HG03521 (cell line): ENCODE results near the gene PPCDC.

ENCODE experiments used
- ATAC-seq: cut with Tn5 transposase; IDR thresholded peaks from one replicate; pipeline ENCODE4 v1.9.1; 2021; ENCODE audit warnings: mild to moderate bottlenecking, moderate library complexity; ENCODE audit not compliant: unreplicated experiment

PPCDC gene

GRCh38 chr15:75043509-75044257 lies 20.3 kb downstream of the PPCDC start:
- peak; percentile 23 for ATAC-seq

- ATAC-seq: no peak
Measured at GRCh38 chr15:75044258-75044878, 21.0 kb downstream of the PPCDC start.

GRCh38 chr15:75045332-75046015 lies 22.1 kb downstream of the PPCDC start:
- ATAC-seq: no peak

GRCh38 chr15:75048394-75048793 lies 25.0 kb downstream of the PPCDC start:
- ATAC-seq: no peak

- ATAC-seq: no peak
Measured at GRCh38 chr15:75049392-75049791, 26.0 kb downstream of the PPCDC start.

- ATAC-seq: no peak
Measured at GRCh38 chr15:75050283-75050682, 26.9 kb downstream of the PPCDC start.

GRCh38 chr15:75051191-75051608 lies 27.8 kb downstream of the PPCDC start:
- no peak for ATAC-seq

GRCh38 chr15:75051711-75052110 lies 28.3 kb downstream of the PPCDC start:
- no peak for ATAC-seq

GRCh38 chr15:75052972-75053747 lies 29.8 kb downstream of the PPCDC start:
- no peak for ATAC-seq

GRCh38 chr15:75053748-75054125 lies 30.3 kb downstream of the PPCDC start:
- ATAC-seq: no peak

GRCh38 chr15:75054172-75054897 lies 30.9 kb downstream of the PPCDC start:
- no peak for ATAC-seq

- ATAC-seq: no peak
Measured at GRCh38 chr15:75056036-75056435, 32.6 kb downstream of the PPCDC start.

- no peak for ATAC-seq
Measured at GRCh38 chr15:75058127-75058905, 34.9 kb downstream of the PPCDC start.

GRCh38 chr15:75059607-75060006 lies 36.2 kb downstream of the PPCDC start:
- no peak for ATAC-seq

GRCh38 chr15:75061272-75061671 lies 37.9 kb downstream of the PPCDC start:
- ATAC-seq: no peak

- no peak for ATAC-seq
Measured at GRCh38 chr15:75062706-75063105, 39.3 kb downstream of the PPCDC start.

- ATAC-seq: no peak
Measured at GRCh38 chr15:75063338-75063737, 39.9 kb downstream of the PPCDC start.

GRCh38 chr15:75063889-75064288 lies 40.5 kb downstream of the PPCDC start:
- no peak for ATAC-seq

- ATAC-seq: no peak
Measured at GRCh38 chr15:75064846-75065245, 41.5 kb downstream of the PPCDC start.

- no peak for ATAC-seq
Measured at GRCh38 chr15:75065467-75065850, 42.1 kb downstream of the PPCDC start.
